ENCODE data around the gene COL26A1. TPM values are rescaled to one million over a fixed set of nuclear protein-coding genes. Genes with fewer than 3 reads are reported as not detected.

COL26A1 gene
- total RNA-seq, 2 experiments from 2014 or later, result not detected

DNA sequence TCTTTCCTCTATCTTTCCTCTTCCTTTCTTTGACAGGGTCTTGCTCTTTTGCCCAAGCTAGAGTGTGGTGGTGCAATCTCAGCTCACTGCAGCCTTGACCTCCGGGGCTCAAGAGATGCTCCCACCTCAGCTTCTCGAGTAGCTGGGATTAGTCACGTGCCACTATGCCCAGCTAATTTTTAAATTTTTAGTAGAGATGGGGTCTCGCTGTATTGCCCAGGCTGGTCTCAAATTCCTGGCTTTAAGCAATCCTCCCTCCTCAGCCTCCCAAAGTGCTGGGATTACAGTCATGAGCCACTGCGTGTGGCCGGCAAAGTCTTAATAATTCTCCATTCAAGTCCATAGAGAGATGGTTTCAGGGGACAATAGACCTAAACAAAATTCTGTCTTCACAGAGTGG is 40.2 kb downstream of the COL26A1 start:
- Histone ChIP-seq H3K9me2 (ENCODE audit: insufficient read depth, low read length) (no peaks in the 10 kb centered on the region), H3K27ac (ENCODE audit: low read depth, low read length, poor library complexity, severe bottlenecking) (no peak overlapping the region), H3K4me3 (ENCODE audit: low read depth, low read length, poor library complexity, severe bottlenecking) (no peak overlapping the region), H3K4me2 (ENCODE audit: low read length) (no peak overlapping the region), H4K20me1 (ENCODE audit: insufficient read depth, low read length) (no peaks in the 10 kb centered on the region), H3K36me3 (ENCODE audit: insufficient read depth, low read length) (no peaks in the 10 kb centered on the region), H3K4me1 (ENCODE audit: insufficient read depth, low read length, poor library complexity, severe bottlenecking) (no peaks in the 10 kb centered on the region), H3K9me3 (ENCODE audit: low read length) (no peaks in the 10 kb centered on the region), H2AFZ (ENCODE audit: low read length) (no peak overlapping the region), H3K79me2 (ENCODE audit: insufficient read depth, low read depth, low read length) (no peaks in the 10 kb centered on the region)
- TF ChIP-seq EZH2phosphoT487 (IDR thresholded peaks at IDR 0.05; ENCODE audit: borderline replicate concordance, low read depth, low read length) (no peak), CTCF (conservative IDR thresholded peaks at IDR 0.05; ENCODE audit: low read length) (no peak)
- no peak for DNase-seq (ENCODE audit: low spot score)
- no TSS peak for BruUV-seq (replicated peaks)
- intact Hi-C loops (cut with micrococcal nuclease; ENCODE audit: unreplicated experiment), result no loop called here
- ChIA-PET CTCF (ENCODE audit: unreplicated experiment) (interaction anchor here (0.6 kb wide), 1 partner anchor 9 kb away, joined by 3 read pairs; no protein-coding TSS in a partner anchor), POLR2A (no interaction called here)

DNA sequence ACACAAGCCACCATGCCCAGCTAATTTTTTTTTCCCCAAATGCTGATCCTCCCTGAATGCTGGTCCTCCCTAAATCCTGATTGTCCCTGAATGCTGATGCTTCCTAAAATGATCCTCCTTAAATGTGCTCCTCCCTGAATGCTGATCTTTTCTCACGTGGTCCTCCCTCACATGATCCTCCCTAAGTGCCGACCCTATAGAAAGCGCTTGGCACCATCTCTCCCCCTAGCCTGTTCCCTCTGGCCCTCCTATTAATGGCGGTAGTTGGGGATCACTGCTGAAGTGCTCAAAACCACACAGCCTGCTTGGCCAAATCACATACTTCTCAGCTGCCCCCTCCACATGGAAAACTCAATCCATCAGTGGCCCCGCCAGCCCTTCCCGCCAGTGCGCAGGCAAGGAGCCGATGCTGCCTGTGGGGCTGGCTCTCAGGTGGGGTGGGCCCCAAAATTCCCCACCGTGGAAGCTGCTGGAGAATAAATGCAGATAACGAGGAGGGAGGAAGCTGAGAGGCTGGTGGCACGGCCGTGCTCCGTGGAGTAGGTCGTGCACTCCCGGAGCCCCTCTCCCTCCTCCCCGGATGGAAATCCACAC is 42.9 kb downstream of the COL26A1 start:
- CTCF ChIA-PET (ENCODE audit: unreplicated experiment), result no interaction called here

More for the DNA sequence above, 42.9 kb downstream of the COL26A1 start:
- H3K79me2 ChIP-seq (ENCODE audit: insufficient read depth, low read depth, low read length), result no peaks in the 10 kb centered on the region
- H3K27ac ChIP-seq (ENCODE audit: low read depth, low read length, poor library complexity, severe bottlenecking), result no peak overlapping the region
- no peak overlapping the region for H3K4me2 ChIP-seq (ENCODE audit: low read length)
- DNase-seq (ENCODE audit: low spot score), result no peak
- BruUV-seq (replicated peaks), result no TSS peak
- no peak for TF ChIP-seq CTCF (conservative IDR thresholded peaks at IDR 0.05; ENCODE audit: low read length)
- no peak for TF ChIP-seq EZH2phosphoT487 (IDR thresholded peaks at IDR 0.05; ENCODE audit: borderline replicate concordance, low read depth, low read length)
- H3K4me1 ChIP-seq (ENCODE audit: insufficient read depth, low read length, poor library complexity, severe bottlenecking), result no peaks in the 10 kb centered on the region
- no peaks in the 10 kb centered on the region for H3K36me3 ChIP-seq (ENCODE audit: insufficient read depth, low read length)
- no peaks in the 10 kb centered on the region for H3K9me2 ChIP-seq (ENCODE audit: insufficient read depth, low read length)
- POLR2A ChIA-PET, result no interaction called here
- no peaks in the 10 kb centered on the region for H4K20me1 ChIP-seq (ENCODE audit: insufficient read depth, low read length)
- no peak overlapping the region for H2AFZ ChIP-seq (ENCODE audit: low read length)
- intact Hi-C loops (cut with micrococcal nuclease; ENCODE audit: unreplicated experiment), result no loop called here
- H3K9me3 ChIP-seq (ENCODE audit: low read length), result peaks cover 6% of the 10 kb centered on the region; the same call in 1 of the 2 replicates
- H3K4me3 ChIP-seq (ENCODE audit: low read depth, low read length, poor library complexity, severe bottlenecking), result no peak overlapping the region

Data from OCI-LY7 (cell line).